Liver (tissue), 9 donors: ENCODE results near the gene OCEL1. TPM values are rescaled to one million over a fixed set of nuclear protein-coding genes. Genes with fewer than 3 reads are reported as not detected.

Experiments
- DNase-seq: peaks from one replicate; pipeline ENCODE4 v3.0.0-alpha.2; 2017; ENCODE audit warnings: low spot score
- H3K27ac ChIP-seq, 2 donors: one replicate each; pipeline ENCODE4 v1.7.0; 2013; ENCODE audit warnings: inconsistent platforms in 2 of 2, low read length in 2 of 2, control low read depth in 1 of 2, low read depth in 1 of 2, mild to moderate bottlenecking in 1 of 2
- H3K27me3 ChIP-seq, 4 donors: one replicate each; pipeline versions ENCODE4 v1.6.1 to v1.7.0; 2013; ENCODE audit warnings: low read length in 3 of 4, inconsistent platforms in 1 of 4, mild to moderate bottlenecking in 1 of 4, moderate library complexity in 1 of 4; ENCODE audit not compliant: control insufficient read depth in 4 of 4, insufficient read depth in 4 of 4
- H3K36me3 ChIP-seq, 4 donors: one replicate each; pipeline versions ENCODE4 v1.6.1 to v1.7.0; 2013; ENCODE audit warnings: low read length in 3 of 4, mild to moderate bottlenecking in 3 of 4, low read depth in 1 of 4, moderate library complexity in 1 of 4; ENCODE audit not compliant: control insufficient read depth in 4 of 4, insufficient read depth in 3 of 4
- H3K4me1 ChIP-seq, 4 donors: one replicate each; pipeline versions ENCODE4 v1.6.1 to v1.7.0; 2013; ENCODE audit warnings: low read length in 3 of 4, mild to moderate bottlenecking in 3 of 4, moderate library complexity in 1 of 4; ENCODE audit not compliant: control insufficient read depth in 4 of 4, insufficient read depth in 4 of 4
- H3K4me3 ChIP-seq, 3 donors: one replicate each; pipeline versions ENCODE4 v1.6.1 to v1.7.0; 2013; ENCODE audit warnings: low read length in 3 of 3, control low read depth in 1 of 3, low read depth in 1 of 3, mild to moderate bottlenecking in 1 of 3
- H3K9ac ChIP-seq, 2 donors: one replicate each; pipeline ENCODE4 v1.7.0; 2013; ENCODE audit warnings: low read length in 2 of 2, mild to moderate bottlenecking in 2 of 2, moderate library complexity in 2 of 2, control low read depth in 1 of 2, low read depth in 1 of 2
- H3K9me3 ChIP-seq, 4 donors: one replicate each; pipeline versions ENCODE4 v1.6.1 to v1.7.0; 2013; ENCODE audit warnings: low read length in 3 of 4; ENCODE audit not compliant: control insufficient read depth in 4 of 4
- ATF3 ChIP-seq: IDR thresholded peaks from 2 replicates; pipeline ENCODE4 v1.6.1; 2016; ENCODE audit warnings: antibody characterized with exemption
- EGR1 ChIP-seq, 2 donors: IDR thresholded peaks; 2 replicates each; pipeline ENCODE4 v1.6.1; 2016 to 2018; ENCODE audit warnings: antibody characterized with exemption in 2 of 2, low read depth in 2 of 2
- FOXA2 ChIP-seq: IDR thresholded peaks from 2 replicates; pipeline ENCODE4 v1.6.1; 2016; ENCODE audit warnings: antibody characterized with exemption
- HNF4A ChIP-seq, 2 donors: conservative IDR thresholded peaks; 2 replicates each; pipeline ENCODE4 v1.6.1; 2016; ENCODE audit warnings: antibody characterized with exemption in 2 of 2, mild to moderate bottlenecking in 2 of 2
- HNF4G ChIP-seq: IDR thresholded peaks from 2 replicates; pipeline ENCODE4 v1.6.1; 2016; ENCODE audit warnings: antibody characterized with exemption
- NR2F2 ChIP-seq: IDR thresholded peaks from 2 replicates; pipeline ENCODE4 v1.6.1; 2016; ENCODE audit warnings: antibody characterized with exemption
- RXRA ChIP-seq, 2 donors: IDR thresholded peaks; 2 replicates each; pipeline ENCODE4 v1.6.1; 2017 to 2018; ENCODE audit warnings: antibody characterized with exemption in 2 of 2, mild to moderate bottlenecking in 1 of 2
- SP1 ChIP-seq: IDR thresholded peaks from 2 replicates; pipeline ENCODE4 v1.6.1; 2018; ENCODE audit warnings: antibody characterized with exemption, mild to moderate bottlenecking
- TAF1 ChIP-seq: conservative IDR thresholded peaks from 2 replicates; pipeline ENCODE4 v1.6.1; 2016; ENCODE audit warnings: antibody characterized with exemption, mild to moderate bottlenecking
- WGBS: extraction: QIAGEN DNeasy Blood & Tissue Kit; methylation state at CpG from one replicate; pipeline ENCODE4 v1.1.7; 2013; 5-methylcytosine and 5-hydroxymethylcytosine counted together
- polyA plus RNA-seq, 2 donors: library from polyadenylated mRNA; stranded (reverse) in 1 of 2; unstranded in 1 of 2; fragments of 200-250 nt in 1 of 2; fragments of >200 nt in 1 of 2; fragmentation: Nextera tagmentation in 1 of 2; extraction: Ambion mirVana in 1 of 2; gene quantifications; one replicate each; pipeline versions ENCODE4 v1.2.1 to v1.2.3, GENCODE V29; 2013 to 2015
- total RNA-seq, 2 donors: library from RNA; depleted of rRNA; stranded (reverse); fragments of >200 nt; gene quantifications; one replicate each; pipeline ENCODE4 v1.2.3, GENCODE V29; 2014
- TF ChIP-seq, protein P1 (sequence below): fragments of 150-350 bp; IDR thresholded peaks from 2 replicates; pipeline ENCODE4 v1.5.1; 2017; ENCODE audit warnings: improper control_type of control experiment, low read depth, low read length; ENCODE audit not compliant: missing input control
- donor health status: healthy.
- donor health status: healthy.
- donor health status: healthy.
- donor health status: healthy.
- donor health status: healthy.

The OCEL1 gene
- total and polyA plus RNA-seq, 4 donors = 4.9 to 32.5 (median 20.8) TPM

- Histone ChIP-seq H3K36me3 (no peaks in the 10 kb centered on the region), H3K27ac (peak overlapping the region; percentile 84 to 91), H3K4me3 (peak overlapping the region; percentile 32 to 75 (median 64)), H3K27me3 (no peaks in the 10 kb centered on the region), H3K9me3 (no peaks in the 10 kb centered on the region), H3K9ac (no peak overlapping the region), H3K4me1 (peaks cover 10 to 44% (median 37%) of the 10 kb centered on the region in 4 donors)
- TF ChIP-seq NR2F2 = peak; percentile 72
- TF ChIP-seq, protein P1, sequence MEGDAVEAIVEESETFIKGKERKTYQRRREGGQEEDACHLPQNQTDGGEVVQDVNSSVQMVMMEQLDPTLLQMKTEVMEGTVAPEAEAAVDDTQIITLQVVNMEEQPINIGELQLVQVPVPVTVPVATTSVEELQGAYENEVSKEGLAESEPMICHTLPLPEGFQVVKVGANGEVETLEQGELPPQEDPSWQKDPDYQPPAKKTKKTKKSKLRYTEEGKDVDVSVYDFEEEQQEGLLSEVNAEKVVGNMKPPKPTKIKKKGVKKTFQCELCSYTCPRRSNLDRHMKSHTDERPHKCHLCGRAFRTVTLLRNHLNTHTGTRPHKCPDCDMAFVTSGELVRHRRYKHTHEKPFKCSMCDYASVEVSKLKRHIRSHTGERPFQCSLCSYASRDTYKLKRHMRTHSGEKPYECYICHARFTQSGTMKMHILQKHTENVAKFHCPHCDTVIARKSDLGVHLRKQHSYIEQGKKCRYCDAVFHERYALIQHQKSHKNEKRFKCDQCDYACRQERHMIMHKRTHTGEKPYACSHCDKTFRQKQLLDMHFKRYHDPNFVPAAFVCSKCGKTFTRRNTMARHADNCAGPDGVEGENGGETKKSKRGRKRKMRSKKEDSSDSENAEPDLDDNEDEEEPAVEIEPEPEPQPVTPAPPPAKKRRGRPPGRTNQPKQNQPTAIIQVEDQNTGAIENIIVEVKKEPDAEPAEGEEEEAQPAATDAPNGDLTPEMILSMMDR = peak; percentile 3
- peak; percentile 49 to 67 for TF ChIP-seq RXRA (IDR thresholded peaks at IDR 0.05)
- peak in 1 of 2 donors; percentile 45 for TF ChIP-seq HNF4A (conservative IDR thresholded peaks at IDR 0.05)
- no peak for TF ChIP-seq HNF4G
- TF ChIP-seq SP1 = peak; percentile 69
- no peak for TF ChIP-seq FOXA2
- no peak for TF ChIP-seq ATF3
- TF ChIP-seq EGR1 (IDR thresholded peaks at IDR 0.05; ENCODE audit: low read depth in 2 of 2) = no peak
- WGBS = 8% methylated on average over 21 of the region's 21 CpGs
- no peak for DNase-seq
These were observed 20.8 kb downstream of the OCEL1 start for GRCh38 chr19:17246681-17247425.

GRCh38 chr19:17248011-17248776, 22.2 kb downstream of the OCEL1 start:
- TF ChIP-seq SP1 (peak; percentile 12), ATF3 (no peak), HNF4A (conservative IDR thresholded peaks at IDR 0.05) (peak; percentile 18 to 35), TAF1 (no peak), RXRA (IDR thresholded peaks at IDR 0.05) (peak in 1 of 2 donors; percentile 55), NR2F2 (peak; percentile 42)
- TF ChIP-seq, protein P1 = no peak
- Histone ChIP-seq H3K27me3 (no peaks in the 10 kb centered on the region), H3K36me3 (no peaks in the 10 kb centered on the region), H3K27ac (peak overlapping the region in 1 of 2 donors; percentile 21), H3K4me1 (peaks cover 3 to 32% (median 26%) of the 10 kb centered on the region in 4 donors), H3K9ac (no peak overlapping the region), H3K9me3 (no peaks in the 10 kb centered on the region), H3K4me3 (no peak overlapping the region)
- WGBS = 72% methylated on average over 21 of the region's 21 CpGs
- DNase-seq = peak; percentile 63
